GM12878 (cell line): ENCODE measurements around the gene KDM2A. TPM values are rescaled to one million over a fixed set of nuclear protein-coding genes. Genes with fewer than 3 reads are reported as not detected.

Source experiments
- ASH2L ChIP-seq: fragments of 300-600, 200-600 bp; sonication (generic); IDR thresholded peaks from 2 replicates; pipeline ENCODE4 v1.6.1; 2017; ENCODE audit warnings: low read depth, mild to moderate bottlenecking, borderline replicate concordance
- JUND ChIP-seq: IDR thresholded peaks from 2 replicates; pipeline ENCODE4 v1.6.1; 2012; ENCODE audit warnings: low read depth, mild to moderate bottlenecking, low read length, improper control_type of control experiment, moderate library complexity
- LARP7 ChIP-seq: fragments of 450-650 bp; IDR thresholded peaks from 2 replicates; pipeline ENCODE4 v1.6.1; 2017; ENCODE audit warnings: mild to moderate bottlenecking
- POLR2AphosphoS2 ChIP-seq: IDR thresholded peaks from 2 replicates; pipeline ENCODE4 v1.6.1; 2011; ENCODE audit warnings: low read depth, mild to moderate bottlenecking, low read length, improper control_type of control experiment, moderate library complexity
- RB1 ChIP-seq: fragments of 450-650 bp; formaldehyde crosslinking; IDR thresholded peaks from 2 replicates; pipeline ENCODE4 v1.6.1; 2017; ENCODE audit warnings: mild to moderate bottlenecking, borderline replicate concordance
- RCOR1 ChIP-seq: conservative IDR thresholded peaks from 2 replicates; pipeline ENCODE4 v1.6.1; 2012; ENCODE audit warnings: low read depth, low read length, improper control_type of control experiment
- SMC3 ChIP-seq: IDR thresholded peaks from 2 replicates; pipeline ENCODE4 v1.6.1; 2011; ENCODE audit warnings: low read length, improper control_type of control experiment, borderline replicate concordance
- ZNF207 ChIP-seq: fragments of 450-650 bp; IDR thresholded peaks from 2 replicates; pipeline ENCODE4 v1.6.1; 2014; ENCODE audit warnings: antibody characterized with exemption, mild to moderate bottlenecking, borderline replicate concordance
- polyA plus RNA-seq, 11 experiments: library from polyadenylated mRNA; depleted of rRNA in 4 of 11; unstranded in 6 of 11; stranded (reverse) in 5 of 11; fragments of >200 nt; fragmentation: Nextera tagmentation in 4 of 11; fragmentation: Illumina TruSeq in 1 of 11; extraction: Ambion mirVana in 4 of 11; extraction: Trizol in 1 of 11; gene quantifications; 1 replicate in 1 of 11; 2 replicates in 10 of 11; pipeline versions ENCODE4 v1.2.1 to v1.2.3, GENCODE V29; 2011 to 2016; ENCODE audit warnings: inconsistent platforms in 2 of 11, missing spikeins in 2 of 11, low read depth in 1 of 11
- total RNA-seq, 4 experiments: library from RNA; depleted of rRNA in 3 of 4; stranded (reverse); fragments of >200 nt in 3 of 4; fragmentation: Illumina TruSeq in 1 of 4; extraction: Trizol in 1 of 4; gene quantifications; 2 replicates each; pipeline versions ENCODE4 v1.2.1 to v1.2.3, GENCODE V29; 2013 to 2021
- TF ChIP-seq, protein P1 (sequence below): fragments of 450-650 bp; IDR thresholded peaks from 2 replicates; pipeline ENCODE4 v1.6.1; 2017; ENCODE audit warnings: mild to moderate bottlenecking, moderate library complexity

KDM2A gene
- total and polyA plus RNA-seq, 10 of the 15 experiments (the other 5 are each of a cell fraction or from before 2014, with no cell fraction given): 10.5 to 69.3 (median 41.6) TPM

DNA sequence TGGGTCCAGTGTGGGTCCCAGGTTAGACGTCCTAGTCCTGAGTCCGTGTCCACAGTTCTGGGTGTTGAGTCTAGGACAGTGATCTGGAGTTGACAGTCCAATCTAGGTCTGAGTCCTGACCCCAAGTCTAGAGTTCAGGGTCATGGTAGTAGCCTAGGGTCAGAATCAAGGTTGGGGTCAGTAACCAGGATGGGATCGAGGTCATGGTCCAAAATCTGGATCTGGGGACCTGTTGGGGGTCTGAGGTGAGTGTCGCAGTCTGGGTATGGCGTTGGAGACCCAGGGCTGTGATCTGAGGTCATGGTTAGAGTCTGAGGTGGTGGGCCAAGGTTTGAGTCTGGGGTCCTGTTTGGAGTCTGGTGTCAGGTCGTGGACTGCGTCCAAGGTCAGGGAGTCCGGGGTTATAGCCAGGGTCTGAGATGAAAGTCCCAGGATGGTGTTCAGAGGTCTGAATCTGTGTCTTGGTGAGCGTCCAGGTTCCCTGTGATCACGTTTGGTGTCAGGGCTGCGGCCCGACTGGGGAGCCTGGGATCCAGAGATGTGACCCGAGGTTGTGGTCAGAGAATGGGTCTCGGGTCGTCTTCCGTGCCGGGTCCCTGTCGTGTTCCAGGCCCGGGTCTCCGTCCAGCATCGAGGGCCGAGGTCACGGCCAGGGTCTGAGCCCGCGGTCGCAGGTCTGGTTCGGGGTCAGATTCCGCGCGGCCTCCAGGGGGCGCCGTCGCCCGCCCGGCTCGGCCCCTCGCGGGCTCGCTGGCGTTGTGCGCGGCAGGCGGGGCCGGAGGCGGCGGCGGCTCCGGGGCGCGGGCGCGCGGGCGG, 146.8 kb downstream of the KDM2A start (continued):
- TF ChIP-seq, protein P1, sequence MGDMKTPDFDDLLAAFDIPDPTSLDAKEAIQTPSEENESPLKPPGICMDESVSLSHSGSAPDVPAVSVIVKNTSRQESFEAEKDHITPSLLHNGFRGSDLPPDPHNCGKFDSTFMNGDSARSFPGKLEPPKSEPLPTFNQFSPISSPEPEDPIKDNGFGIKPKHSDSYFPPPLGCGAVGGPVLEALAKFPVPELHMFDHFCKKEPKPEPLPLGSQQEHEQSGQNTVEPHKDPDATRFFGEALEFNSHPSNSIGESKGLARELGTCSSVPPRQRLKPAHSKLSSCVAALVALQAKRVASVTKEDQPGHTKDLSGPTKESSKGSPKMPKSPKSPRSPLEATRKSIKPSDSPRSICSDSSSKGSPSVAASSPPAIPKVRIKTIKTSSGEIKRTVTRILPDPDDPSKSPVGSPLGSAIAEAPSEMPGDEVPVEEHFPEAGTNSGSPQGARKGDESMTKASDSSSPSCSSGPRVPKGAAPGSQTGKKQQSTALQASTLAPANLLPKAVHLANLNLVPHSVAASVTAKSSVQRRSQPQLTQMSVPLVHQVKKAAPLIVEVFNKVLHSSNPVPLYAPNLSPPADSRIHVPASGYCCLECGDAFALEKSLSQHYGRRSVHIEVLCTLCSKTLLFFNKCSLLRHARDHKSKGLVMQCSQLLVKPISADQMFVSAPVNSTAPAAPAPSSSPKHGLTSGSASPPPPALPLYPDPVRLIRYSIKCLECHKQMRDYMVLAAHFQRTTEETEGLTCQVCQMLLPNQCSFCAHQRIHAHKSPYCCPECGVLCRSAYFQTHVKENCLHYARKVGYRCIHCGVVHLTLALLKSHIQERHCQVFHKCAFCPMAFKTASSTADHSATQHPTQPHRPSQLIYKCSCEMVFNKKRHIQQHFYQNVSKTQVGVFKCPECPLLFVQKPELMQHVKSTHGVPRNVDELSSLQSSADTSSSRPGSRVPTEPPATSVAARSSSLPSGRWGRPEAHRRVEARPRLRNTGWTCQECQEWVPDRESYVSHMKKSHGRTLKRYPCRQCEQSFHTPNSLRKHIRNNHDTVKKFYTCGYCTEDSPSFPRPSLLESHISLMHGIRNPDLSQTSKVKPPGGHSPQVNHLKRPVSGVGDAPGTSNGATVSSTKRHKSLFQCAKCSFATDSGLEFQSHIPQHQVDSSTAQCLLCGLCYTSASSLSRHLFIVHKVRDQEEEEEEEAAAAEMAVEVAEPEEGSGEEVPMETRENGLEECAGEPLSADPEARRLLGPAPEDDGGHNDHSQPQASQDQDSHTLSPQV: 0 out of 2 replicates have a peak, but pooled peaks have one; percentile 39
- TF ChIP-seq ZNF207 (peak; percentile 46; the same call in 1 of the 2 replicates), ASH2L (no peak), JUND (no peak), POLR2AphosphoS2 (no peak), RCOR1 (no peak), SMC3 (peak; percentile 72), LARP7 (peak; percentile 63), RB1 (peak; percentile 51; the same call in 1 of the 2 replicates)
